Suprapubic skin (tissue), 4 donors: ENCODE data around the gene IFNB1. TPM values are rescaled to one million over a fixed set of nuclear protein-coding genes. Genes with fewer than 3 reads are reported as not detected.

Experiments used
- DNase-seq, 2 donors: peaks; one replicate each; pipeline ENCODE4 v3.0.0-alpha.2; 2019; ENCODE audit warnings: low spot score in 2 of 2
- H3K27ac ChIP-seq: fragments of 200-600 bp; sonication (generic); one replicate; pipeline ENCODE4 v1.5.1; 2019
- H3K27me3 ChIP-seq: fragments of 200-600 bp; sonication (generic); one replicate; pipeline ENCODE4 v1.5.1; 2019
- H3K36me3 ChIP-seq: fragments of 200-600 bp; sonication (generic); one replicate; pipeline ENCODE4 v1.5.1; 2019
- H3K4me1 ChIP-seq: fragments of 200-600 bp; sonication (generic); one replicate; pipeline ENCODE4 v1.5.1; 2019
- H3K4me3 ChIP-seq: fragments of 200-600 bp; sonication (generic); one replicate; pipeline ENCODE4 v1.5.1; 2019; ENCODE audit warnings: mild to moderate bottlenecking
- H3K9me3 ChIP-seq: fragments of 200-600 bp; sonication (generic); one replicate; pipeline ENCODE4 v1.5.1; 2019
- CTCF ChIP-seq, 2 donors: fragments of 200-600 bp in 1 of 2; fragments of 450-650 bp in 1 of 2; sonication (generic) in 1 of 2; IDR thresholded peaks; one replicate each; pipeline ENCODE4 v1.5.1; 2016 to 2019; ENCODE audit warnings: antibody characterized with exemption in 2 of 2, mild to moderate bottlenecking in 1 of 2, moderate library complexity in 1 of 2
- EP300 ChIP-seq: sonication (generic); formaldehyde crosslinking; IDR thresholded peaks from one replicate; pipeline ENCODE4 v1.6.1; 2017; ENCODE audit warnings: antibody characterized with exemption
- POLR2A ChIP-seq, 2 donors: fragments of 450-650 bp; IDR thresholded peaks; one replicate each; pipeline ENCODE4 v1.6.1; 2017; ENCODE audit warnings: antibody characterized with exemption in 2 of 2, mild to moderate bottlenecking in 2 of 2, moderate library complexity in 2 of 2
- POLR2AphosphoS5 ChIP-seq, 3 donors: sonication (generic); formaldehyde crosslinking; IDR thresholded peaks; one replicate each; pipeline ENCODE4 v1.6.1; 2017; ENCODE audit warnings: antibody characterized with exemption in 3 of 3
- WGBS: methylation state at CpG from one replicate; pipeline ENCODE4 v1.1.5; 2018; 5-methylcytosine and 5-hydroxymethylcytosine counted together
- total RNA-seq, 4 donors: library from RNA; depleted of rRNA; stranded (reverse); fragments of >200 nt; gene quantifications; one replicate each; pipeline ENCODE4 v1.1.0, GENCODE V29; 2016

IFNB1 gene
- total RNA-seq, 4 donors from 2014 or later = not detected

GRCh38 chr9:21082671-21083070 lies 4.9 kb upstream of the IFNB1 start:
- Histone ChIP-seq H3K36me3 (no peaks in the 10 kb centered on the region), H3K4me3 (no peak overlapping the region), H3K27ac (no peak overlapping the region), H3K9me3 (no peaks in the 10 kb centered on the region), H3K27me3 (no peaks in the 10 kb centered on the region), H3K4me1 (peaks cover 3% of the 10 kb centered on the region)
- DNase-seq = no peak
- WGBS = 75% methylated on average over 4 of the region's 4 CpGs
- no peak for TF ChIP-seq POLR2A (IDR thresholded peaks at IDR 0.05)
- TF ChIP-seq POLR2AphosphoS5 (IDR thresholded peaks at IDR 0.05) = no peak
- TF ChIP-seq EP300 = no peak
- no peak for TF ChIP-seq CTCF (IDR thresholded peaks at IDR 0.05)

- Histone ChIP-seq H3K4me1 (peaks cover 3% of the 10 kb centered on the region), H3K9me3 (no peaks in the 10 kb centered on the region), H3K27ac (no peak overlapping the region), H3K36me3 (no peaks in the 10 kb centered on the region), H3K4me3 (no peak overlapping the region), H3K27me3 (no peaks in the 10 kb centered on the region)
- TF ChIP-seq POLR2AphosphoS5 (IDR thresholded peaks at IDR 0.05) (no peak), POLR2A (IDR thresholded peaks at IDR 0.05) (no peak), EP300 (no peak), CTCF (IDR thresholded peaks at IDR 0.05) (no peak)
- no peak for DNase-seq
- WGBS = 43% methylated on average over 4 of the region's 4 CpGs
Observed at GRCh38 chr9:21081999-21082398, 4.3 kb upstream of the IFNB1 start.

GRCh38 chr9:21081451-21081850 lies 3.7 kb upstream of the IFNB1 start:
- Histone ChIP-seq H3K9me3 (no peaks in the 10 kb centered on the region), H3K4me1 (peaks cover 3% of the 10 kb centered on the region), H3K27ac (no peak overlapping the region), H3K4me3 (no peak overlapping the region), H3K36me3 (no peaks in the 10 kb centered on the region), H3K27me3 (no peaks in the 10 kb centered on the region)
- no peak for DNase-seq
- 68% methylated on average over 2 of the region's 2 CpGs for WGBS
- TF ChIP-seq CTCF (IDR thresholded peaks at IDR 0.05) = no peak
- no peak for TF ChIP-seq POLR2AphosphoS5 (IDR thresholded peaks at IDR 0.05)
- no peak for TF ChIP-seq EP300
- TF ChIP-seq POLR2A (IDR thresholded peaks at IDR 0.05) = no peak

GRCh38 chr9:21080793-21081192 lies 3.1 kb upstream of the IFNB1 start:
- DNase-seq = no peak
- Histone ChIP-seq H3K36me3 (no peaks in the 10 kb centered on the region), H3K9me3 (no peaks in the 10 kb centered on the region), H3K27ac (no peak overlapping the region), H3K4me3 (no peak overlapping the region), H3K27me3 (no peaks in the 10 kb centered on the region), H3K4me1 (peaks cover 3% of the 10 kb centered on the region)
- no peak for TF ChIP-seq POLR2AphosphoS5 (IDR thresholded peaks at IDR 0.05)
- no peak for TF ChIP-seq POLR2A (IDR thresholded peaks at IDR 0.05)
- no peak for TF ChIP-seq CTCF (IDR thresholded peaks at IDR 0.05)
- TF ChIP-seq EP300 = no peak
- 89% methylated on average over 1 of the region's 1 CpG for WGBS

- H3K9me3 ChIP-seq = no peaks in the 10 kb centered on the region
- no peak overlapping the region for H3K27ac ChIP-seq
- peaks cover 3% of the 10 kb centered on the region for H3K4me1 ChIP-seq
- H3K27me3 ChIP-seq = peaks cover 6% of the 10 kb centered on the region
- TF ChIP-seq POLR2AphosphoS5 (IDR thresholded peaks at IDR 0.05) (no peak), EP300 (no peak), CTCF (IDR thresholded peaks at IDR 0.05) (no peak), POLR2A (IDR thresholded peaks at IDR 0.05) (no peak)
- WGBS = 84% methylated on average over 1 of the region's 1 CpG
- H3K4me3 ChIP-seq = no peak overlapping the region
- no peaks in the 10 kb centered on the region for H3K36me3 ChIP-seq
- no peak for DNase-seq
Observed at GRCh38 chr9:21078702-21079101, 960 bp upstream of the IFNB1 start.
